NCI-H2107 treated with DMSO at 0.1 percent for 48 hours (cell line): ENCODE measurements around the gene AQP9.

Source experiments
- DNase-seq: peaks from one replicate; lab custom pipeline; 2025; ENCODE audit not compliant: unreplicated experiment; lab: John Stamatoyannopoulos, UW

AQP9 gene

GRCh38 chr15:58139989-58140522, 1.9 kb downstream of the AQP9 start:
- DNase-seq, result no peak

GRCh38 chr15:58141894-58142293, 3.7 kb downstream of the AQP9 start:
- DNase-seq, result no peak

DNA sequence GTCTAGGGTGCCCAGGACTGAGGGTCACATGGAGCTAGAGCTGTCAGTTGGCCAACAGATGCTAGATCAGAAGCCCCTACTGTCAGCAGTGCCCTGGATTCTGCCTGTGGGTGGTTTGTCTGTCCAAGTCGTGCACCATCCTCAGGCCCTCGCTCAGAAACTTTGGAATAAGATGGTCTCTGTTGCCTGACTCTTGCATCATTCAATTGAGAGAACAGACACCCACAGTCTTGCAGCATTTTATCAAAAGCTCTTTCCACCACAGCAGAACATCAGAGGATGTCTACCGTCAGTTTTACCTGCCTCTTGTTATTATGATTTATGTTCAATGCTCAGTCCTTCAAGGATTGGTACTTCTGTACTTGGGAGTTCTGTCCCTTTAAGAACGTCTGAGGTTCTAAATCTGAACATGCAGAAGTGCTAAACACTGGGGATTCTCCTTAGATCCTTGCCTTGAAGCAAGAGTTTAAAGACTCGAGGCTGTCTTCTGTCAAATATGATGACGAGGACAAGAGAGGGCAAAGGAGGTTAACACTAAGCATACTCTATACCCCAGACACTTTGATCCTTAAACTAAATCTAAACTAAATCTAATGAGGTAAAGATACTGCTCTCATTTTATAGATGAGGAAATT, 4.8 kb downstream of the AQP9 start:
- DNase-seq, result no peak

- DNase-seq, result no peak
These were observed 7.4 kb downstream of the AQP9 start for GRCh38 chr15:58145606-58146005.

DNA sequence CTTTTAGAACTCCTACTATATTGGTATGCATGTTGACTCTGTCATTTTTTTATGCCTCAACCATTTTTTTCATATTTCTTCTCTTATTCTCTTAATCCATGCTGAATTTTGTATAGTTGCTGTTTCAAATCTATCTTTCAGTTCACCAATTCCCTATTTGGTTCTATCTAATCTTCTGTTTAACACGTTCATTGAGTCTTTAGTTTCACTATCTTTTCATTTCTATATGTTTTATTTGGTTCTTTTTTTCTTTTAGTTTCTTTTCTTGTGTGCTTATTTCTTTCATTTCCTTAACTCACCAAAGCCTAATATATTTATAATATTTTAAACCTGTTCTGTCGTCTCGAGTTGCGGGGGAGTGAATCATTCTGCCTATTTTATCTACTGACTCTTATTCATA, 8.0 kb downstream of the AQP9 start:
- no peak for DNase-seq

DNA sequence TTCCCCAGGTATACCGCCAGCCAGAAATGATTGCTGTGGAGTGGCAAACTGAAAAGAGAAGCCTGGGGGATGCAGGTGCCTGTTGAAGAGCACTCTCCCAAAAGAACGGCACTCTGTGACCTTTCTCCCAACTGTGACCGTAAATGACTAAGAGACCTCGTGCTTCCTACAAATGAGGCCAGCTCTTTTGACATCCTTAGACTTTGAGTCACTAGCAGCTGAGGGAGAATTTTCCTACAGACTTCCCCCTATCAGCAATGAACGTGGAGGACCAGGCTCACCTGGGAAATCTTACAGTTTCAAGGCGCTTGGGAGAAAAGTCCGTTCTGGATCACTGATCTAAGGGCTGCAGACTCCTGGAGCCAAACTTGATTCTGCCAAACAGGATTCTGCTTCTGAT, 8.6 kb downstream of the AQP9 start:
- DNase-seq, result no peak

DNA sequence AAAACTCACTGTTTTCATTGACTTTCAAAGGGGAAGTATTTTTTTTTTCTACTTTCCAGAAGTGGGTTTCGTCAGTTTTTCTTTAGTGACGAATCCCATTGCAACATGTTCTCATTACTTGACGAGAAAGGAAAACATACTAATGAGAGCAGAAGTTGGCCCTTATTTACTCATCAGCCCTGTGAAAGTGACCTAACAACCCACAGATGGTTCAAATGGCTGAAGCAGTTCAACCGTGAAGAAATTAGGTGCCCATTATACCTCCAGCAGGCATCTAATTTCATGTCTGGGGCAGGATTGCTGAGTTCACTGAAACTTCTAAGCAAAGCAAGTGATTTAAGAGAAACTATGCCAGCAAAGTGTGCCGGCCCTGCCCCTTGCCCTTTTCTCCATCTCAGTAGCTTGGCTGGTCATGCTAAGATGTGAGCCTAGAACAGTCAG, 9.0 kb downstream of the AQP9 start:
- no peak for DNase-seq

DNA sequence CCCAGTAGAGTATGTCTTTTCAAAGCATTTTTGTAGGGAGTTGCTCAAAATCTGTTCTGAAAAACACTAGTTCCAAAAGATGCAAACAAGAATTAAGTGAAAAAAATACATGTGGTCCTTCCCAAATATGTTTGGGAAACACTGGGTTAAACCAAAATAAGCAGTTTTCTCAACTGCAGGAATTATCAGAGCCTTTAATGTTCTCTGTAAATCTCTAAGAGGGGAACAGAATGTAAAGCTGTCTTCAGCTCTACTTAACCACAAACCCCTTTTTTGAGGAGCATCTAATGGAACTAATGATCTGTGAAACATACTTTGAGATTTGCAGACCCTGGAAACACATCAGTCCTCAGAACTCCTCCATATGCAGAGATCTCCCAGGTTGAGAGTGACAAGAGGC, 9.9 kb downstream of the AQP9 start:
- no peak for DNase-seq

- no peak for DNase-seq
These were observed 10.7 kb downstream of the AQP9 start for GRCh38 chr15:58148633-58149445.

GRCh38 chr15:58154769-58155168, 16.6 kb downstream of the AQP9 start:
- DNase-seq, result no peak

- no peak for DNase-seq
These were observed 21.7 kb downstream of the AQP9 start for GRCh38 chr15:58159827-58160386.

- DNase-seq, result no peak
These were observed 23.3 kb downstream of the AQP9 start for GRCh38 chr15:58161436-58161930.

GRCh38 chr15:58163985-58164384, 25.8 kb downstream of the AQP9 start:
- no peak for DNase-seq

GRCh38 chr15:58164926-58165325, 26.7 kb downstream of the AQP9 start:
- no peak for DNase-seq

- no peak for DNase-seq
These were observed 27.5 kb downstream of the AQP9 start for GRCh38 chr15:58165661-58166060.

- no peak for DNase-seq
These were observed 29.0 kb downstream of the AQP9 start for GRCh38 chr15:58167095-58167691.

GRCh38 chr15:58169934-58170333, 31.8 kb downstream of the AQP9 start:
- no peak for DNase-seq

DNA sequence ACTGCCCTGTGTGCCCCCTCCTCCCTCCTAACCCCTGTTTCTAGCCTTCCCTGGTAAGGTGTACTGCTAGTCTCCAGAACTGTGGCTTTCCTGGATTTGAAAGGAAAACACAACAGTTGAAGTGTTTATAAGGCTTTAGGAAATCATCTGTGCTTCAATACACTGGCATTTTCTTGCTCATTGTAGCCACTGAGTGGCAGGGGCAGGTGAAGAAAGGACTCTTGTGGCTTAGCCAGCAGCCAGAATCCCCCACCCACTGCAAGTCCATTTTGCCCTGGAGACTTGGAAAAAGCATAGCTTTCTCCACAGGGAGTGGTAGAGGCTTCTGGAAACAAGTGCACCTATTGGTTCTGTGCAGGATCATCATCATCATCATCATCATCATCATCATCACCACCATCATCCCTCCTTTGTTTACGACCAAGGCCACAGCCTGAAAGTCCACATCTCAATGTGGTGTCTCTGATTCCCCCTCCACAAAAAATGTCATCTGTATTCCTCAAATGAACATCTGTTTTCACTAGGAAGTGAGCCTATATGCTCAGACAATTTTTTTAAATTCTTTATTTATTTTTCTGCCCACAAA, 33.4 kb downstream of the AQP9 start:
- no peak for DNase-seq

DNA sequence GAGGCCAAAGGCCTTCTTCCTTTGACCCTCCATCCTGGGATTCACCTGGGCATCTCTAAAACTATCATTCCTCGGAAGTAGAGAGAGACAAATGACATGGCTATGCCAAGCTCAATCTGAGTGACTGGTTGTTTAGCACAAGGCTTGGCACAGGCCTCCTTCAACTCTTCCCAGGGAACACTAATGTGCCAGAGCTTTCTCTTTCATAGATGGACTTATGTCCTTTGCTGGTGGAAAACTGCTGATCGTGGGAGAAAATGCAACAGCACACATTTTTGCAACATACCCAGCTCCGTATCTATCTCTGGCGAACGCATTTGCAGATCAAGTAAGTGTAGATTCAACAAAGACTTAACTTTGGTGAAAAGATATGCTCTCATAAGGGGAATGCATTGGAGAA, 36.5 kb downstream of the AQP9 start:
- no peak for DNase-seq

- DNase-seq, result no peak
These were observed 37.8 kb downstream of the AQP9 start for GRCh38 chr15:58175955-58176354.

GRCh38 chr15:58178668-58179067, 40.5 kb downstream of the AQP9 start:
- no peak for DNase-seq
